ENCODE data around the gene SRSF7. TPM values are rescaled to one million over a fixed set of nuclear protein-coding genes. Genes with fewer than 3 reads are reported as not detected.

SRSF7 gene
- total RNA-seq, 4 donors from 2014 or later = 80.8 to 121 (median 117) TPM

GRCh38 chr2:38728694-38729093 is 22.5 kb downstream of the SRSF7 start:
- intact Hi-C loops (cut with DNase I) = no loop called here
- WGBS, 2 donors = 57 to 64% methylated on average over 2 of the region's 2 CpGs

GRCh38 chr2:38727661-38728060 is 23.5 kb downstream of the SRSF7 start:
- DNase-seq = no peak
- no peak for TF ChIP-seq POLR2A (IDR thresholded peaks at IDR 0.05)
- no peak for TF ChIP-seq CTCF (IDR thresholded peaks at IDR 0.05)
- no peaks in the 10 kb centered on the region for H3K27me3 ChIP-seq
- intact Hi-C loops (cut with DNase I) = no loop called here
- no peak overlapping the region for H3K4me3 ChIP-seq (replicated peaks in 1 of 3)
- peaks cover 9% of the 10 kb centered on the region in 2 donors for H3K36me3 ChIP-seq
- H3K27ac ChIP-seq = no peak overlapping the region
- 79 to 93% methylated on average over 1 of the region's 1 CpG for WGBS, 2 donors
- no peaks in the 10 kb centered on the region for H3K9me3 ChIP-seq
- H3K4me1 ChIP-seq = peaks cover under 1 to 2% of the 10 kb centered on the region in 2 donors

More at GRCh38 chr2:38728694-38729093, 22.5 kb downstream of the SRSF7 start:
- TF ChIP-seq POLR2A (IDR thresholded peaks at IDR 0.05) (no peak), CTCF (IDR thresholded peaks at IDR 0.05) (no peak)
- no peak for DNase-seq
- Histone ChIP-seq H3K9me3 (no peaks in the 10 kb centered on the region), H3K36me3 (peaks cover 9% of the 10 kb centered on the region in 2 donors), H3K27me3 (no peaks in the 10 kb centered on the region), H3K4me3 (replicated peaks in 1 of 3) (no peak overlapping the region), H3K4me1 (no peaks in the 10 kb centered on the region), H3K27ac (no peak overlapping the region)

- TF ChIP-seq CTCF (IDR thresholded peaks at IDR 0.05) (no peak), POLR2A (IDR thresholded peaks at IDR 0.05) (no peak)
- DNase-seq = peak in 1 of 2 donors; percentile 28
- Histone ChIP-seq H3K4me1 (peaks cover 29 to 35% of the 10 kb centered on the region in 2 donors), H3K27ac (peak overlapping the region in 2 of 3 donors; percentile 9 to 84), H3K27me3 (no peaks in the 10 kb centered on the region), H3K4me3 (replicated peaks in 1 of 3) (no peak overlapping the region), H3K36me3 (no peaks in the 10 kb centered on the region), H3K9me3 (no peaks in the 10 kb centered on the region)
- intact Hi-C loops (cut with DNase I) = no loop called here
- 75 to 93% methylated on average over 7 of the region's 7 CpGs for WGBS, 2 donors
Observed at GRCh38 chr2:38723173-38723572, 28.0 kb downstream of the SRSF7 start.

- intact Hi-C loops (cut with DNase I) = no loop called here
Observed at GRCh38 chr2:38722271-38723061, 28.7 kb downstream of the SRSF7 start.

More at GRCh38 chr2:38722271-38723061, 28.7 kb downstream of the SRSF7 start:
- Histone ChIP-seq H3K27me3 (no peaks in the 10 kb centered on the region), H3K9me3 (no peaks in the 10 kb centered on the region), H3K36me3 (no peaks in the 10 kb centered on the region), H3K4me3 (replicated peaks in 1 of 3) (no peak overlapping the region), H3K4me1 (peaks cover 29 to 35% of the 10 kb centered on the region in 2 donors), H3K27ac (peak overlapping the region; percentile 41 to 84 (median 82))
- TF ChIP-seq POLR2A (IDR thresholded peaks at IDR 0.05) (no peak), CTCF (IDR thresholded peaks at IDR 0.05) (no peak)
- no peak for DNase-seq
- WGBS, 2 donors = 73 to 78% methylated on average over 9 of the region's 9 CpGs
